ENCODE results near the gene DOCK2.
A peak's percentile ranks its signal among the peaks of the same experiment; 100 is the strongest.
"Not testable (repeated sequence)": the region's sequence is repeated elsewhere in the genome, so short reads cannot be mapped to it uniquely, and the experiment has no call there.

The DOCK2 gene

GRCh38 chr5:169798438-169798837, 161.4 kb downstream of the DOCK2 start:
- DNase-seq: no peak

- DNase-seq: no peak
These were observed 162.0 kb downstream of the DOCK2 start for GRCh38 chr5:169798906-169799660.

- DNase-seq: no peak
These were observed 164.3 kb downstream of the DOCK2 start for GRCh38 chr5:169801324-169801777.

- no peak for DNase-seq
These were observed 164.7 kb downstream of the DOCK2 start for GRCh38 chr5:169801781-169802180.

GRCh38 chr5:169803077-169803981, 166.3 kb downstream of the DOCK2 start:
- no peak for DNase-seq

- no peak for DNase-seq
These were observed 167.8 kb downstream of the DOCK2 start for GRCh38 chr5:169804861-169805260.

GRCh38 chr5:169805527-169805934, 168.5 kb downstream of the DOCK2 start:
- peak; percentile 47 for DNase-seq

- DNase-seq: no peak
These were observed 169.0 kb downstream of the DOCK2 start for GRCh38 chr5:169805937-169806700.

GRCh38 chr5:169808118-169808581, 171.1 kb downstream of the DOCK2 start:
- DNase-seq: no peak

GRCh38 chr5:169808880-169809279, 171.8 kb downstream of the DOCK2 start:
- DNase-seq: not testable (repeated sequence)

- no peak for DNase-seq
These were observed 172.2 kb downstream of the DOCK2 start for GRCh38 chr5:169809281-169809680.

- DNase-seq: no peak
These were observed 173.4 kb downstream of the DOCK2 start for GRCh38 chr5:169810524-169810923.

- no peak for DNase-seq
These were observed 173.9 kb downstream of the DOCK2 start for GRCh38 chr5:169811023-169811422.

GRCh38 chr5:169811680-169812079, 174.6 kb downstream of the DOCK2 start:
- DNase-seq: no peak

- DNase-seq: no peak
These were observed 175.7 kb downstream of the DOCK2 start for GRCh38 chr5:169812786-169813185.

GRCh38 chr5:169814045-169814444, 177.0 kb downstream of the DOCK2 start:
- DNase-seq: no peak

- no peak for DNase-seq
These were observed 177.4 kb downstream of the DOCK2 start for GRCh38 chr5:169814522-169814921.

GRCh38 chr5:169817031-169817430, 180.0 kb downstream of the DOCK2 start:
- DNase-seq: no peak

GRCh38 chr5:169826618-169827017, 189.5 kb downstream of the DOCK2 start:
- no peak for DNase-seq

GRCh38 chr5:169827769-169828168, 190.7 kb downstream of the DOCK2 start:
- DNase-seq: no peak

- no peak for DNase-seq
These were observed 191.3 kb downstream of the DOCK2 start for GRCh38 chr5:169828385-169828784.

GRCh38 chr5:169831331-169831730, 194.3 kb downstream of the DOCK2 start:
- DNase-seq: no peak

GRCh38 chr5:169832304-169832703, 195.2 kb downstream of the DOCK2 start:
- DNase-seq: no peak

Data from stimulated activated CD4-positive, alpha-beta T cell treated with anti-CD3 and anti-CD28 coated beads, Interleukin-12 subunit alpha, Interleukin-12 subunit beta, amount 100 ng/mL, for 4 hours (primary cell).